Endodermal cell (in vitro differentiated cells): ENCODE data around the gene ACP2. TPM values are rescaled to one million over a fixed set of nuclear protein-coding genes. Genes with fewer than 3 reads are reported as not detected.

Source experiments
- DNase-seq: peaks from one replicate; pipeline ENCODE4 v3.0.0-alpha.2; 2017
- H3K27ac ChIP-seq: 2 replicates; pipeline ENCODE4 v1.5.1; 2013; ENCODE audit warnings: mild to moderate bottlenecking, low read depth, low read length, moderate library complexity
- H3K27me3 ChIP-seq: 2 replicates; pipeline ENCODE4 v1.6.1; 2013; ENCODE audit warnings: mild to moderate bottlenecking, low read length, moderate library complexity; ENCODE audit not compliant: insufficient read depth, control insufficient read depth, poor library complexity, severe bottlenecking
- H3K36me3 ChIP-seq: 2 replicates; pipeline ENCODE4 v1.7.0; 2013; ENCODE audit warnings: mild to moderate bottlenecking, low read length, moderate library complexity; ENCODE audit not compliant: control insufficient read depth, insufficient read depth
- H3K4me1 ChIP-seq: one replicate; pipeline ENCODE4 v1.7.0; 2013; ENCODE audit warnings: low read length; ENCODE audit not compliant: control insufficient read depth, insufficient read depth
- H3K4me3 ChIP-seq: 2 replicates; pipeline ENCODE4 v1.5.1; 2013; ENCODE audit warnings: mild to moderate bottlenecking, low read length, moderate library complexity
- H3K9ac ChIP-seq: 2 replicates; pipeline ENCODE4 v1.6.1; 2013; ENCODE audit warnings: mild to moderate bottlenecking, low read length, moderate library complexity; ENCODE audit not compliant: poor library complexity, severe bottlenecking; ENCODE audit errors: extremely low read depth
- H3K9me3 ChIP-seq: 2 replicates; pipeline ENCODE4 v1.6.1; 2013; ENCODE audit warnings: mild to moderate bottlenecking, low read length, moderate library complexity; ENCODE audit not compliant: control insufficient read depth
- H3K27ac Mint-ChIP-seq: 2 replicates; pipeline ENCODE4 v1.8.0; 2020; ENCODE audit warnings: mixed read lengths
- H3K27me3 Mint-ChIP-seq: 2 replicates; pipeline ENCODE4 v1.8.0; 2021; ENCODE audit warnings: mild to moderate bottlenecking, mixed read lengths; ENCODE audit not compliant: insufficient read depth
- H3K36me3 Mint-ChIP-seq: 2 replicates; pipeline ENCODE4 v1.8.0; 2020; ENCODE audit warnings: low read depth, mixed read lengths
- H3K4me1 Mint-ChIP-seq: 2 replicates; pipeline ENCODE4 v1.8.0; 2020; ENCODE audit warnings: mixed read lengths
- H3K4me3 Mint-ChIP-seq: 2 replicates; pipeline ENCODE4 v1.8.0; 2020; ENCODE audit warnings: mild to moderate bottlenecking, moderate library complexity, mixed read lengths
- H3K9me3 Mint-ChIP-seq: 2 replicates; pipeline ENCODE4 v1.8.0; 2020; ENCODE audit warnings: mild to moderate bottlenecking, mixed read lengths
- WGBS, 2 experiments: methylation state at CpG; one replicate each; pipeline versions ENCODE4 v1.1.5 to v1.1.7; 2013; ENCODE audit warnings: missing lambda C conversion rate in 2 of 2, mixed read lengths in 1 of 2; ENCODE audit not compliant: insufficient coverage in 1 of 2, insufficient read length in 1 of 2; 5-methylcytosine and 5-hydroxymethylcytosine counted together
- total RNA-seq, 2 donors: library from RNA; stranded (reverse); fragmentation: NEBNext Ultra II Directional in 1 of 2; extraction: Animal tissue kit (Norgen Biotek cat#: 25700) in 1 of 2; gene quantifications; 2 replicates in 1 of 2; 3 replicates in 1 of 2; pipeline ENCODE4 v1.2.1, GENCODE V29; 2021
- TF ChIP-seq, protein P1 (sequence below): fragments of 200-600 bp; sonication (generic); conservative IDR thresholded peaks from 2 replicates; pipeline ENCODE4 v1.5.0; 2021; ENCODE audit warnings: antibody characterized with exemption, mild to moderate bottlenecking

The ACP2 gene
- total RNA-seq, 2 donors from 2014 or later: 42.9 to 45.9 TPM

- H3K36me3 ChIP-seq: peaks cover 6% of the 10 kb centered on the region
- H3K27me3 ChIP-seq: no peaks in the 10 kb centered on the region
- no peak within 1 kb of the TSS for H3K9ac ChIP-seq
- no peaks in the 10 kb centered on the region for H3K9me3 Mint-ChIP-seq
- H3K27ac Mint-ChIP-seq: peak within 1 kb of the TSS; percentile 94
- peaks cover 38% of the 10 kb centered on the region for H3K4me1 Mint-ChIP-seq
- WGBS, 2 experiments: 0% methylated on average over 5 to 56 of the region's 57 CpGs
- H3K27ac ChIP-seq: peak within 1 kb of the TSS; percentile 97
- DNase-seq: peak; percentile 88
- H3K36me3 Mint-ChIP-seq: peaks cover 4% of the 10 kb centered on the region
- H3K9me3 ChIP-seq: no peaks in the 10 kb centered on the region
- H3K4me1 ChIP-seq: peaks cover 15% of the 10 kb centered on the region
- no peaks in the 10 kb centered on the region for H3K27me3 Mint-ChIP-seq
- H3K4me3 Mint-ChIP-seq: peak within 1 kb of the TSS; percentile 67
- peak within 1 kb of the TSS; percentile 80 for H3K4me3 ChIP-seq
- TF ChIP-seq, protein P1, sequence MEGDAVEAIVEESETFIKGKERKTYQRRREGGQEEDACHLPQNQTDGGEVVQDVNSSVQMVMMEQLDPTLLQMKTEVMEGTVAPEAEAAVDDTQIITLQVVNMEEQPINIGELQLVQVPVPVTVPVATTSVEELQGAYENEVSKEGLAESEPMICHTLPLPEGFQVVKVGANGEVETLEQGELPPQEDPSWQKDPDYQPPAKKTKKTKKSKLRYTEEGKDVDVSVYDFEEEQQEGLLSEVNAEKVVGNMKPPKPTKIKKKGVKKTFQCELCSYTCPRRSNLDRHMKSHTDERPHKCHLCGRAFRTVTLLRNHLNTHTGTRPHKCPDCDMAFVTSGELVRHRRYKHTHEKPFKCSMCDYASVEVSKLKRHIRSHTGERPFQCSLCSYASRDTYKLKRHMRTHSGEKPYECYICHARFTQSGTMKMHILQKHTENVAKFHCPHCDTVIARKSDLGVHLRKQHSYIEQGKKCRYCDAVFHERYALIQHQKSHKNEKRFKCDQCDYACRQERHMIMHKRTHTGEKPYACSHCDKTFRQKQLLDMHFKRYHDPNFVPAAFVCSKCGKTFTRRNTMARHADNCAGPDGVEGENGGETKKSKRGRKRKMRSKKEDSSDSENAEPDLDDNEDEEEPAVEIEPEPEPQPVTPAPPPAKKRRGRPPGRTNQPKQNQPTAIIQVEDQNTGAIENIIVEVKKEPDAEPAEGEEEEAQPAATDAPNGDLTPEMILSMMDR: no peak
Observed at GRCh38 chr11:47269829-47270305, 21.3 kb upstream of the ACP2 start, which contains the start of gene MADD. MADD (plus strand) TSS chr11:47270133.

- H3K9me3 ChIP-seq: no peaks in the 10 kb centered on the region
- WGBS, 2 experiments: 4 to 19% methylated on average over 6 to 52 of the region's 52 CpGs
- peaks cover 38% of the 10 kb centered on the region for H3K4me1 Mint-ChIP-seq
- peak overlapping the region; percentile 67 for H3K4me3 Mint-ChIP-seq
- H3K27me3 Mint-ChIP-seq: no peaks in the 10 kb centered on the region
- peak; percentile 96 for DNase-seq
- H3K36me3 Mint-ChIP-seq: no peaks in the 10 kb centered on the region
- H3K27ac ChIP-seq: peak overlapping the region; percentile 97
- no peaks in the 10 kb centered on the region for H3K27me3 ChIP-seq
- no peaks in the 10 kb centered on the region for H3K9me3 Mint-ChIP-seq
- H3K9ac ChIP-seq: no peak overlapping the region
- H3K4me1 ChIP-seq: peaks cover 15% of the 10 kb centered on the region
- H3K4me3 ChIP-seq: peak overlapping the region; percentile 80
- TF ChIP-seq, protein P1: no peak
- H3K36me3 ChIP-seq: no peaks in the 10 kb centered on the region
- H3K27ac Mint-ChIP-seq: peak overlapping the region; percentile 94
Observed at GRCh38 chr11:47269002-47269828, 20.6 kb upstream of the ACP2 start.

GRCh38 chr11:47268448-47269001 is 19.9 kb upstream of the ACP2 start:
- H3K9ac ChIP-seq: no peak overlapping the region
- TF ChIP-seq, protein P1: no peak
- peak overlapping the region; percentile 97 for H3K27ac ChIP-seq
- WGBS, 2 experiments: 66 to 67% methylated on average over 13 of the region's 13 CpGs
- H3K36me3 ChIP-seq: no peaks in the 10 kb centered on the region
- Mint-ChIP-seq H3K27me3 (no peaks in the 10 kb centered on the region), H3K27ac (peak overlapping the region; percentile 94), H3K4me3 (peak overlapping the region; percentile 67), H3K9me3 (no peaks in the 10 kb centered on the region), H3K4me1 (peaks cover 38% of the 10 kb centered on the region), H3K36me3 (no peaks in the 10 kb centered on the region)
- peak overlapping the region; percentile 80 for H3K4me3 ChIP-seq
- peaks cover 15% of the 10 kb centered on the region for H3K4me1 ChIP-seq
- H3K9me3 ChIP-seq: no peaks in the 10 kb centered on the region
- no peaks in the 10 kb centered on the region for H3K27me3 ChIP-seq
- no peak for DNase-seq
